Measurements from ENCODE around the gene AIF1L.

DNA sequence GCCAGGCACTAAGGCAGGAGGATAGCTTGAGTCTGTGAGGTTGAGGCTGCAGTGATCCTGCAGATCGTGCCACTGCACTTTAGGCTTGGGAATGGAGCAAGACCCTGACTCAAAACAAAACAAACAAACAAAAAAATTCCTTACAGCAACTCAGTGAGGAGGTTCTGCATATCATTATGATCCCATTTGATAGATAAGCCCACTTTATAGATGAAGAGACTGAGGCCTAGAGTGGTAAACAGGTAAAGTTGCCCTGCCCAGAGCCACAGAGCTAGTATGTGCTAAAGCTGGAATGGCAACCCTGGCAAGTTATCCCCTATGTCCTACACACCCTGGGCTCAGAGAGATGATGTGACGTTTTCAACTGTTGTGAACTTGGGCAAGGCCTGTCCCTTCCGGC lies 7.2 kb downstream of the AIF1L start:
- TF ChIP-seq CTCF (IDR thresholded peaks at IDR 0.05): no peak
- TF ChIP-seq POLR2A (IDR thresholded peaks at IDR 0.05): no peak
